GM13976 (cell line): ENCODE results near the gene MEPCE.

Source experiments
- DNase-seq: peaks from one replicate; pipeline ENCODE4 v3.0.0; 2012; ENCODE audit warnings: low spot score
- in situ Hi-C: fragments of 300-500 bp; cut with MboI; formaldehyde crosslinking; loops from one replicate; pipeline ENCODE4 v1.12.0; 2022; ENCODE audit warnings: low sequenced_read_pairs, mixed read lengths, inconsistent platforms; ENCODE audit not compliant: unreplicated experiment
- TF ChIP-seq, protein P1 (sequence below): IDR thresholded peaks from 2 replicates; pipeline ENCODE4 v1.5.1; 2012; ENCODE audit warnings: borderline replicate concordance, mild to moderate bottlenecking; ENCODE audit not compliant: insufficient read depth; ENCODE audit errors: extremely low read depth, missing control alignments, control extremely low read depth

Gene MEPCE

DNA sequence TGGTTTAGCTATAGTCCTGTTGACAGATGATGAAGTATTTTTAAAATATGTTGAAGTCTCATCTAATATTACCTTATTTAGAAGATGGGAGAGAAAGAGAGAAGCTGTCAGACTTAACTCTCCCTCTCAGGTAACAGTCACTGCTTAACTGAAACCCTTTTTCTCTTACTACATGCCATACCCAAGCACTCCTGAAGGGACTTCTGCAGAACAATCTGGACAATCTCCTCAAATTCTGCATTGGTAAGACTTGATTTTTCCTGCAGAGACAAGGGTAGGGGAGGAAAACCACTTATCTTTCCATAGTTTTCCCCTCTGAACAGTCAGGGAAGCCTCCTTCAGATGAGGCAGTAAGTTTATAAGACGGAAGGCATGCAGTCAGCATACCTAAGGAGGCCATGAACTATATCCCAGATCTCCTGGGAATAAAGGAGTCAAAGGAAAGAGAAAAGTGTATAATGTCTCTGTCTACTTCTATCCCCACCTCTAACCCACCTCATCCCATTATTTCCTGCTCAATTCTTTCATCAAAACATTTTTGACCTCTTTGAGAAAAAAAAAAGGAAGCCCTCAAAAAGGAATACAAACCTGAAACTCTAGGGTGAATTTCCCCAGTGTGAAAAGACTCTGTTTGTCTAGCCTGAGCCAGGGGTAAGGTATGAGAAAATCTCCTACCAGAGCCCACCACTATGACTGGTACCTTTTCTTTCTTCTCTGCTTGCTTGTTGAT, 10.5 kb upstream of the MEPCE start:
- in situ Hi-C loops, result no loop called here

DNA sequence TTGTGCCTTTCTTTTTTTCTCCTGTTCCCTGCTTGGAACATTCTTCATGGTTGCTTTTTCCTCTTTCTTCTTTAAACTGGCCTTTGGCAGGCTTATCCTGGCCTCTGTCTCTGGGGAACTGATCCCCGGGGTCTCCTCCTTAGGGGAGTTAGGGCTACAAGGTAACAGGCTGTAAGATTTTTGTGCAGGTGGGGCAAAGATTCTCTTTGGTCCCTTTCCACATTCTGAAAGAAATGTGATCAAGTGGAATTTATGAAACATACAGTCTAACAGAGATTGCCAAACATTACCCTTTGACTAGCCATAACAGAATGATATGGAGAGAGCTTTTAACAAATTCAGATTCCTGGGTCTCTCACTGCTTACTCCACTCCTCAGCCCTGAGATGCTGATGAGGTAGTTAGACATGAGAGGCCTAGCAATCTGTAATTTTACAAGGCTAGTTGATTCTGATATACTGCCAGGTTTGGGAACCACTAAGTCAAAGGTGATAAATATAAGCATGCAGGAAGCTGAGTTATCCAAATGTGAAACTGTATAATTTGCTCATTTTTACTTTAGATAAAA, 9.9 kb upstream of the MEPCE start:
- in situ Hi-C loops, result no loop called here
- DNase-seq, result no peak
- TF ChIP-seq, protein P1, sequence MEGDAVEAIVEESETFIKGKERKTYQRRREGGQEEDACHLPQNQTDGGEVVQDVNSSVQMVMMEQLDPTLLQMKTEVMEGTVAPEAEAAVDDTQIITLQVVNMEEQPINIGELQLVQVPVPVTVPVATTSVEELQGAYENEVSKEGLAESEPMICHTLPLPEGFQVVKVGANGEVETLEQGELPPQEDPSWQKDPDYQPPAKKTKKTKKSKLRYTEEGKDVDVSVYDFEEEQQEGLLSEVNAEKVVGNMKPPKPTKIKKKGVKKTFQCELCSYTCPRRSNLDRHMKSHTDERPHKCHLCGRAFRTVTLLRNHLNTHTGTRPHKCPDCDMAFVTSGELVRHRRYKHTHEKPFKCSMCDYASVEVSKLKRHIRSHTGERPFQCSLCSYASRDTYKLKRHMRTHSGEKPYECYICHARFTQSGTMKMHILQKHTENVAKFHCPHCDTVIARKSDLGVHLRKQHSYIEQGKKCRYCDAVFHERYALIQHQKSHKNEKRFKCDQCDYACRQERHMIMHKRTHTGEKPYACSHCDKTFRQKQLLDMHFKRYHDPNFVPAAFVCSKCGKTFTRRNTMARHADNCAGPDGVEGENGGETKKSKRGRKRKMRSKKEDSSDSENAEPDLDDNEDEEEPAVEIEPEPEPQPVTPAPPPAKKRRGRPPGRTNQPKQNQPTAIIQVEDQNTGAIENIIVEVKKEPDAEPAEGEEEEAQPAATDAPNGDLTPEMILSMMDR, result no peak

More for the DNA sequence above, 10.5 kb upstream of the MEPCE start:
- no peak for DNase-seq
- TF ChIP-seq, protein P1, result no peak

DNA sequence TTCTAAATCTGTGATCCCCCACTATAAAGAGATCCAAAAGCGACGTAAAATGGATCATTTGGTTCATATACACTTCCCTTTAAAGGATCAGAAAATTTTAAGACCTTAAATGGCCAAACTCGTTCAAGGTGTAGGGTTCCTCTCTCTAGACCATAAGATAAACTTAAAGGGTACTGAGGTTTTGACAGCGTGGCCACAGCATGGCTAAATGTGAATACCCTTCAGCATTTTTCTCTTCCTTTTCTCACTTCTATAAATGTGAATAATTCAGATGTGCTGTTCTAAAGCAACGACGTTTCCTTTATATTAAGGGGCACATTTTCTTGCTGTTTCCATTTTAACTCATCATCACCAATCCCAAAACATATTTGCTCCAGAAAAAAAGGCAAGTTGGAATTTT, 6.3 kb upstream of the MEPCE start:
- TF ChIP-seq, protein P1, result no peak
- DNase-seq, result peak; percentile 37
- in situ Hi-C loops, result no loop called here

DNA sequence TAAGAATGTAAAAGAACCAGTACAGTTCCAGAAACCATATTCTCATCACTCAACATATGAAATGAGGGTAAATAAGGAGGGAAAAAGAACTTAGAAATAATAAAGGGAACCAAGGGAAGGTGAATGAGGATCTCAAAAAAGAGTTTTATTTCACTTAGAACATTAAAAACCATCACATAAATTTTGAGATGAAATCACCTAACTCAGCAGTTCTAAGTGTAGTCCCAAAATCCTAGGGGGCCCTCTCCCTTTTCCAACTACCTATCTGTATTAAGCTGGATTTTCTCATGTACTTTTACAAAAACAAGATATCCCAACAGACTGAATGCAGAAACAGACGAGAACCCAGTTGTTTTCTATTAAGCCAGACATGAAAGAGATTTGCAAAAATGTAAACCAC, 4.3 kb upstream of the MEPCE start:
- TF ChIP-seq, protein P1, result no peak
- in situ Hi-C loops, result no loop called here
- no peak for DNase-seq

DNA sequence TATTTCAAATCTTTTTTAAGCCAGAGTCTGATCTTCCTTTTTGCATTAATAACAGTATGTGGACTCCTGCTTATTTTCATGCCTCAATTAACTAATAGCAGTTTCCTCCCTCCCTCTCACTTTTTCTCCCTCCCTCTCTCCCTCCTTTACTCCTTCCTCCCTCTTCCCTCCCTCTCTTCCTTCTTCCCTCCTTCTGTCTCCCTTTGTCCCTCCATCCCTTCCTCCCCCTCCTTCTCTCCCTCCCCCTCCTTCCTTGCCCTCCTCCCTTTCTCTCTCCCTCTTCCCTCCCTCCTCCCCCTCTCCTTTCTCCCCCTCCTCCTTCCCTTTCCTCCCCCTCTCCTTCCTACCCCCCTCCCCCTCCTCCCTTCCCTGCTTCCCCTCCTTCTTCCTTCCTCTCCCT, 3.1 kb upstream of the MEPCE start:
- TF ChIP-seq, protein P1, result no peak
- in situ Hi-C loops, result no loop called here
- no peak for DNase-seq

DNA sequence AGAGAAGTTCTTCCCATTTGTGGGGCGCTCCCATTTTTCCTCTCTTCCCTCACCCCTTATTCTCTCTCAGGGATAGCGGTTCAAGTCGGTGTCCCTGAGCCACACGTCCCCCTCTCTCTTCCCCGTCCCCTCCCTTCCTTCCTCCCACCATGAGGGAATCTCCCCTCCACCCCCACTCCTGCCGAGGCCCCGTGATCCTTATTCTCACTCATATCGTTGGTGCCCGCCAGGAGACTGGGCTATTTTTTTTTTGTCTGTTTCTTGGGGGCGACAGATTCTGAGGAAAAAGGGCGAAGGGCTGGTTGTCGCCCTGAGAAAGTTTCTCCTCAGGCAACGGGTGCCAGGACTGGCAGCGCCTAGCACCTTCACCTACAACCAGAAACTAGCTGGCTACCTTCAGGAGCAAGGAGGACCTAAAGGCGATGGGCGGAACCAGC, 1.9 kb upstream of the MEPCE start:
- in situ Hi-C loops, result no loop called here
- TF ChIP-seq, protein P1, result no peak
- no peak for DNase-seq
